Endothelial cell of umbilical vein (primary cell): ENCODE measurements around the gene SMIM17. TPM values are rescaled to one million over a fixed set of nuclear protein-coding genes. Genes with fewer than 3 reads are reported as not detected.
"Not testable (repeated sequence)": the region's sequence is repeated elsewhere in the genome, so short reads cannot be mapped to it uniquely, and the experiment has no call there.

Experiments used
- BruUV-seq: library from RNA; stranded (reverse); fragments of 400-500 nt; replicated peaks from 2 replicates; lab custom pipeline; 2021; lab: Mats Ljungman, UMichigan
- CTCF ChIA-PET: fragments of 300-600, 350-600 bp; sonication (Branson Sonifier 250); formaldehyde crosslinking; loops from one replicate; lab custom pipeline; 2021; ENCODE audit warnings: antibody characterized with exemption, inconsistent platforms; lab: Charles Lee
- POLR2A ChIA-PET: fragments of 300-600, 350-600 bp; sonication (Branson Sonifier 250); formaldehyde crosslinking; loops from one replicate; lab custom pipeline; 2021; ENCODE audit warnings: antibody characterized with exemption, inconsistent platforms; lab: Charles Lee
- DNase-seq: peaks from one replicate; pipeline ENCODE4 v3.0.0-alpha.2; 2011; ENCODE audit warnings: low read depth, low spot score
- FAIRE-seq: peaks from 2 replicates; lab custom pipeline; 2011; peaks lifted over from hg19 to GRCh38; lab: Jason Lieb, UNC
- H2AFZ ChIP-seq: 2 replicates; pipeline ENCODE4 v1.6.0; 2012; ENCODE audit warnings: low read depth, low read length, control low read depth, inconsistent platforms
- H3K27ac ChIP-seq: 2 replicates; pipeline ENCODE4 v1.5.1; 2011; ENCODE audit warnings: low read depth, mild to moderate bottlenecking, control low read depth, low read length, moderate library complexity; ENCODE audit not compliant: insufficient read depth
- H3K27me3 ChIP-seq, 2 experiments: 2 replicates each; pipeline versions ENCODE4 v1.6.0 to v1.6.1; 2011; ENCODE audit warnings: low read length in 2 of 2, mixed read lengths in 1 of 2; ENCODE audit not compliant: control insufficient read depth in 2 of 2, insufficient read depth in 2 of 2
- H3K36me3 ChIP-seq, 2 experiments: 2 replicates in 1 of 2; 3 replicates in 1 of 2; pipeline ENCODE4 v1.5.1; 2011; ENCODE audit warnings: low read length in 2 of 2, mild to moderate bottlenecking in 1 of 2, moderate library complexity in 1 of 2; ENCODE audit not compliant: control insufficient read depth in 2 of 2, insufficient read depth in 2 of 2; ENCODE audit errors: extremely low read depth in 1 of 2
- H3K4me1 ChIP-seq: 3 replicates; pipeline ENCODE4 v1.5.1; 2011; ENCODE audit warnings: mild to moderate bottlenecking, low read length; ENCODE audit not compliant: control insufficient read depth, insufficient read depth; ENCODE audit errors: extremely low read depth
- H3K4me2 ChIP-seq: 2 replicates; pipeline ENCODE4 v1.6.1; 2011; ENCODE audit warnings: low read length, control low read depth, mixed read lengths; ENCODE audit not compliant: insufficient read depth
- H3K4me3 ChIP-seq, 3 experiments: fragments of 200-600 bp in 1 of 3; sonication (generic), shearing (Covaris generic) in 1 of 3; replicated peaks in 1 of 3; 2 replicates each; pipeline ENCODE4 v1.5.1; 2011 to 2016; ENCODE audit warnings: control low read depth in 3 of 3, low read length in 3 of 3, mild to moderate bottlenecking in 2 of 3, inconsistent platforms in 1 of 3, low read depth in 1 of 3, moderate library complexity in 1 of 3; ENCODE audit not compliant: insufficient read depth in 1 of 3
- H3K79me2 ChIP-seq: 2 replicates; pipeline ENCODE4 v1.6.0; 2012; ENCODE audit warnings: low read length, inconsistent platforms; ENCODE audit not compliant: control insufficient read depth, insufficient read depth
- H3K9ac ChIP-seq: replicated peaks from 2 replicates; pipeline ENCODE3; 2011; ENCODE audit warnings: low read length, control low read depth; ENCODE audit not compliant: insufficient read depth; ENCODE audit errors: extremely low read depth
- H3K9me1 ChIP-seq: replicated peaks from 3 replicates; pipeline ENCODE4 v1.6.0; 2011; ENCODE audit warnings: mild to moderate bottlenecking, low read length; ENCODE audit not compliant: control insufficient read depth, insufficient read depth; ENCODE audit errors: extremely low read depth
- H3K9me3 ChIP-seq: replicated peaks from 2 replicates; pipeline ENCODE4 v1.5.1; 2012; ENCODE audit warnings: low read length, inconsistent platforms; ENCODE audit not compliant: control insufficient read depth, insufficient read depth
- H4K20me1 ChIP-seq: replicated peaks from 2 replicates; pipeline ENCODE3; 2011; ENCODE audit warnings: mild to moderate bottlenecking, low read length; ENCODE audit not compliant: control insufficient read depth, insufficient read depth; ENCODE audit errors: extremely low read depth
- FOS ChIP-seq: IDR thresholded peaks from 2 replicates; pipeline ENCODE4 v1.6.1; 2011; ENCODE audit warnings: mild to moderate bottlenecking, low read length, moderate library complexity, borderline replicate concordance; ENCODE audit not compliant: insufficient read depth
- GATA2 ChIP-seq: IDR thresholded peaks from 2 replicates; pipeline ENCODE4 v1.7.0; 2011; ENCODE audit warnings: low read depth, mild to moderate bottlenecking, moderate library complexity, mixed read lengths, low read length; ENCODE audit not compliant: insufficient read length, insufficient read depth
- POLR2A ChIP-seq: IDR thresholded peaks from 2 replicates; pipeline ENCODE4 v1.6.1; 2012; ENCODE audit warnings: low read depth, mild to moderate bottlenecking, control low read depth, low read length
- dilution Hi-C: fragments of 300-500 bp; cut with MboI; formaldehyde crosslinking; loops from one replicate; pipeline ENCODE4 v1.15.0; 2019; ENCODE audit warnings: low sequenced_read_pairs; ENCODE audit not compliant: extremely low pct_ligation_motif_present
- intact Hi-C: fragments of 100-400 bp; cut with micrococcal nuclease; formaldehyde crosslinking; loops from one replicate; pipeline ENCODE4 v1.10.0; 2022
- polyA plus RNA-seq, 4 experiments: library from polyadenylated mRNA; depleted of rRNA in 3 of 4; stranded (reverse) in 3 of 4; unstranded in 1 of 4; fragments of >200 nt; gene quantifications; 2 replicates each; pipeline versions ENCODE4 v1.2.1 to v1.2.3, GENCODE V29; 2011 to 2012; ENCODE audit warnings: missing spikeins in 1 of 4
- total RNA-seq: library from RNA; stranded (reverse); gene quantifications from 2 replicates; pipeline ENCODE4 v1.2.3, GENCODE V29; 2021
- TF ChIP-seq, protein P1 (sequence below), 2 donors: IDR thresholded peaks; 1 replicate in 1 of 2; 2 replicates in 1 of 2; pipeline ENCODE4 v1.5.1; 2011; ENCODE audit warnings: low read length in 2 of 2, mild to moderate bottlenecking in 2 of 2, moderate library complexity in 2 of 2, control low read depth in 1 of 2, inconsistent platforms in 1 of 2, low read depth in 1 of 2; ENCODE audit not compliant: insufficient read depth in 1 of 2; ENCODE audit errors: extremely low read depth in 1 of 2

The SMIM17 gene
- total and polyA plus RNA-seq, 2 donors (not counting 3 experiments of a cell fraction or from before 2014, with no cell fraction given): 0.10 to 1.4 TPM

GRCh38 chr19:56671613-56671994 lies 28.6 kb downstream of the SMIM17 start, which contains the start of gene ZNF835:
ZNF835 (minus strand) TSS chr19:56671757; CDS start chr19:56665198, 6,559 bp downstream.
- Histone ChIP-seq H2AFZ (no peak within 1 kb of the TSS), H3K27ac (no peak within 1 kb of the TSS), H3K4me3 (no peak within 1 kb of the TSS), H3K4me2 (no peak within 1 kb of the TSS), H3K79me2 (no peaks in the 10 kb centered on the region), H3K9ac (no peak within 1 kb of the TSS), H3K9me3 (peaks cover 2% of the 10 kb centered on the region), H4K20me1 (no peaks in the 10 kb centered on the region), H3K27me3 (no peaks in the 10 kb centered on the region), H3K4me1 (no peaks in the 10 kb centered on the region), H3K9me1 (no peaks in the 10 kb centered on the region), H3K36me3 (no peaks in the 10 kb centered on the region)
- intact Hi-C loops (no loop called here), dilution Hi-C loops (no loop called here)
- FAIRE-seq (no peak), DNase-seq (no peak)
- no TSS peak for BruUV-seq
- CTCF ChIA-PET: no interaction called here
- TF ChIP-seq FOS: no peak
- TF ChIP-seq POLR2A: no peak
- TF ChIP-seq, protein P1, sequence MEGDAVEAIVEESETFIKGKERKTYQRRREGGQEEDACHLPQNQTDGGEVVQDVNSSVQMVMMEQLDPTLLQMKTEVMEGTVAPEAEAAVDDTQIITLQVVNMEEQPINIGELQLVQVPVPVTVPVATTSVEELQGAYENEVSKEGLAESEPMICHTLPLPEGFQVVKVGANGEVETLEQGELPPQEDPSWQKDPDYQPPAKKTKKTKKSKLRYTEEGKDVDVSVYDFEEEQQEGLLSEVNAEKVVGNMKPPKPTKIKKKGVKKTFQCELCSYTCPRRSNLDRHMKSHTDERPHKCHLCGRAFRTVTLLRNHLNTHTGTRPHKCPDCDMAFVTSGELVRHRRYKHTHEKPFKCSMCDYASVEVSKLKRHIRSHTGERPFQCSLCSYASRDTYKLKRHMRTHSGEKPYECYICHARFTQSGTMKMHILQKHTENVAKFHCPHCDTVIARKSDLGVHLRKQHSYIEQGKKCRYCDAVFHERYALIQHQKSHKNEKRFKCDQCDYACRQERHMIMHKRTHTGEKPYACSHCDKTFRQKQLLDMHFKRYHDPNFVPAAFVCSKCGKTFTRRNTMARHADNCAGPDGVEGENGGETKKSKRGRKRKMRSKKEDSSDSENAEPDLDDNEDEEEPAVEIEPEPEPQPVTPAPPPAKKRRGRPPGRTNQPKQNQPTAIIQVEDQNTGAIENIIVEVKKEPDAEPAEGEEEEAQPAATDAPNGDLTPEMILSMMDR (IDR thresholded peaks at IDR 0.05; ENCODE audit: extremely low read depth in 1 of 2, insufficient read depth in 1 of 2, low read depth in 1 of 2, low read length in 2 of 2): no peak
- TF ChIP-seq GATA2: no peak
- POLR2A ChIA-PET: no interaction called here

GRCh38 chr19:56672610-56673009 lies 29.7 kb downstream of the SMIM17 start:
- H3K36me3 ChIP-seq, H3K4me3 ChIP-seq, H3K27ac ChIP-seq, POLR2A ChIA-PET, H3K27me3 ChIP-seq, H3K4me1 ChIP-seq, FAIRE-seq, BruUV-seq, H2AFZ ChIP-seq, H3K4me2 ChIP-seq, intact Hi-C loops, CTCF ChIA-PET, H4K20me1 ChIP-seq, H3K9me3 ChIP-seq, dilution Hi-C loops, H3K79me2 ChIP-seq, H3K9me1 ChIP-seq, H3K9ac ChIP-seq, DNase-seq: not testable (repeated sequence)
